ENCODE results near the gene TBX10.
"Not testable (repeated sequence)": the region's sequence is repeated elsewhere in the genome, so short reads cannot be mapped to it uniquely, and the experiment has no call there.

TBX10 gene

DNA sequence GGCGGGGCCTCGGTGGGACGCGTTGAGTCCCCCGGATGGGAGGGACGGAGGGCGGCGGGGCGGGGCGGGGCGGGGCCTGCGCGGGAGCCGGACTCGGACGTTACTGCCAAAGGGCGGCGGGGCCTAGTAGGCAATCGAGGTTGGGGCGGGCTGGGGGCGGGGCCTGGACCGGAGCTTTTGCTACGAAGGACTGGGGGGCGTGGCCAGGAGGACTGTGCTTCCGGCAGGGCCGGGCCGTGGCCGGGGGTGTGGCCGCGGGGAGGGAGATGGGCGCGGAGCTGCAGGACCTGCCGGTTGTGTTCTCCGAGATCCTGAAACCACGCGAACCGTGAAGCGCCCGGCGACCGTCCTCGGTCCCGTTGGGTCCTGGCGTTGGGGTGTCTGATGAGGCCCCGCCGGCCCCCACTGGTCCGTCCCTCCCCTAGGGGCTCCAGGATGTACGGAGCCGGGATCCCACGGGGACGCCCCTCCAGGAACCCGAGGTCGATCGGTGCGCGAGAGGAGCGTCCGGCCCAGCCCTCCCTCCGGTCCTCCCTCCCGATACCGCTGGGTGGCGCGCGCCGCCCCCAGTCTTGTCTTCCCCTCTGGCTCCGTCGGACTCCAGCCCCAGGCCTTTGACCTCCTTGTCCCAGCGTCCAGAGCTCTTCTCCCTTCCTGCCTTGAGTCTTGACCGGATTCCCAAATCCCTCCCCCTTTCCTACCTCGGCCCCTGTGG, 9.2 kb downstream of the TBX10 start:
- peak; percentile 96 to 99 (median 97) for DNase-seq

DNA sequence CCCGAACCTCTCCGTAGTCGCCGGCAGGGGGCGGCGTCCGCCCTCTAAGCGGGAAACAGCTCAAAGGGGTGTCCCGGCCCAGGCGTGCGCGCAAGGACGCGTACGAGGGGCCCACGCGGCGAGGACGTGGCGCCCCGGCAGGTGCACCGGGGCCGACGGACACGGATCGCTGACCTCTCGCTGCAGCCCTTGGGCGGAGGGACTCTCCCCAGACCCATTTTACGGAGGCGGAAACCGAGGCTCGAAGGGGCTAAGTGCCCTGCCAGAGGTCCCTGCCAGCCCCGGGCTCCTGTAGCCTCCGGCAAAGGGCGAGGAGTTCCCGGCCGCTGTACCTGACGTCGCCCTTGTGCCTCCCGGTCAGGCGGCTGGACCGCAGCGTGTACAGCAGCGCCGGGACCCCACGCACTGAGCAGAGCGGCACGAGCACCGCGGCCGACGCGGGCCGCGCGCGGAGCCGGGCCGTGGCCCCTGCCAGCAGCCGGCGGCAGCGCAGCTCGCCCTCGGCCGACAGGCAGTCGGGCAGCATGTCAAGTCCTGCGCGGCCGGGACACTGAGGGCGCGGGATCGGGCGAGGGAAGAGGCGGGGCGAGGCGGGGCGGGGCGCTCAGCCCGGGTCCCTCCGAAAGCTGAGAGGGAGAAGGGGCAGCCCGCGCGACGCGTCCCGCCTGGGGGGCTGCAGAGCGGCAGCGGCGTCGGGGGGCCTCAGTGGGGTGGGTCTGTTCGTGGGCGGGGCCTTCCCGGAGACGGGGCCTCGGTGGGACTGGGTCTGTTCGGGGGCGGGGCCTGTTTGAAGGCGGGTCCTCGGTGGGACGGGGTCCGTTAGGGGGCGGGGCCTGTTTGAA, 10.0 kb downstream of the TBX10 start, which contains the start of gene NUDT8:
Gene NUDT8, minus strand, starts transcription at position 552 of the 842 bp plus-strand sequence. Its CDS starts 26 bp downstream, at position 526.
- peak; percentile 68 to 80 (median 76) for DNase-seq

DNA sequence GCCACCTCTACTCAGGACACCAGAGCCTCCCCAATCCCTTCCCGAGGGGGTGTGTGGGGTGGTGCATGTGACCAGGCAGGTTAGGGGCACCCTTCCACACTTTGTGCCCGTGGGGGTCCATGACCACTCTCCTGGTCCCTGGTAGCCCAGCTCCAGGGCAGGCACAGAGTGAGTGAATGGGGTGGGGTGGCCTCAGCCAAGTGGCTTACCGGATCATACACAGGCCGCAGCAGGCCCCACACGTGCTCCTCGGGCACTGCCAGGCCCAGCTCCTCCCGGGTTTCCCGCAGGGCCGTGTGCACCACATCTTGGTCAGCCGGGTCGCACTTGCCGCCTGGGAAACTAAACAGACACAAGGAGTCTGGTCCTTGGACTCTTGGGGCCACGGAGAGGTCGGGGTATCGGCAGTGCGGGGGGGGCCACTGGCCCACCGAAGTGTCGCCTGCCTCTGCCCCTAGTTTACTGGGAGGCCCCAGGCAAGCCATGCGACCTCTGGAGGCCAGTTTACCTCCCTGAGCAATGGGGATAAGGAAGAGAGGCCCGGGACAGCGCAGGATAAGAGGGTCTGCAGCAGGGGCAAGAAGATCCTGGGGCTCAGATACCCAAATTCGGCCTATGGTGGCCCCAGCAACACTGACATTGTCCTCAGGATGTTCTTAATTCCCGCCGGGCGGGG, 10.7 kb downstream of the TBX10 start:
- no peak for DNase-seq

- DNase-seq, result no peak
Observed at GRCh38 chr11:67627812-67628624, 11.5 kb downstream of the TBX10 start.

DNA sequence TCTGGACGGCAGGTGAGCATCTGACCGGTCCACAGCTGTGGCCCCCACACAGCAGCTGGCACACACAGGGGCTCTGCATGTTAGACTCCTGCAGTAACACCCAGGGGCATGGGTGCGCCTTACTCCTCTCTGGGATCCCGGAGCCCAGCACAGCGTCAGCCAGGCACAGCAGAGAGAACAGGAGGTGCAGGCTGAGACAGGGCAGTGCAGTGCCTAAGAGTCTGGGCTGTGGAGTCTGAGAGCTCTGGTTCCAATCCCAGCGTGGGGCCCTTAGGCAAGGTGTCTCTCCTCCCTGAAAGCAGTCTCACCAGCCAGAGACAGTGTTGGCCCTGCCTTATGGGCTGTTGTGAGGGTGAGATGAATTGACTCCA, 12.1 kb downstream of the TBX10 start:
- no peak for DNase-seq

DNA sequence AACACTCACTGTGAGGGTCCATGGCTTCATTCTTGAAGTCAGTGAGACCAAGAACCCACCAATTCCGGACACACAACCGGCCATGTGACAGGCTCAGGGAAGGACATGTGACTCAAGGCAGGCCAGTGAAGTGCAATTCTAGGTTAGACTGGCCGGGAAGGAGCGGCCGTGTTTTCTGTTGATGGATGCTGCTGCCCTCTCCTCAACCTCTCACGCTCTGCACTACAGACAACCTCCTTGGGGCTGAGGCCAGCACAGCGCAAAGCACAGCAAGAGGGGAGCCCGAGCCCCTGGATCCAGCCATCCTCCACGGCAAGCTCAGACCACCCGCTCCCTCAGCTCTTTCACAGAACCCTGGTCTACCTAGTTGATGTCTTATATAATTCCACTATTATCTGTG, 12.6 kb downstream of the TBX10 start:
- DNase-seq, result no peak

- not testable (repeated sequence) for DNase-seq
Observed at GRCh38 chr11:67626131-67626833, 13.3 kb downstream of the TBX10 start.

GRCh38 chr11:67623795-67624194, 15.8 kb downstream of the TBX10 start:
- DNase-seq, result not testable (repeated sequence)

- DNase-seq, result not testable (repeated sequence)
Observed at GRCh38 chr11:67622905-67623304, 16.7 kb downstream of the TBX10 start.

DNA sequence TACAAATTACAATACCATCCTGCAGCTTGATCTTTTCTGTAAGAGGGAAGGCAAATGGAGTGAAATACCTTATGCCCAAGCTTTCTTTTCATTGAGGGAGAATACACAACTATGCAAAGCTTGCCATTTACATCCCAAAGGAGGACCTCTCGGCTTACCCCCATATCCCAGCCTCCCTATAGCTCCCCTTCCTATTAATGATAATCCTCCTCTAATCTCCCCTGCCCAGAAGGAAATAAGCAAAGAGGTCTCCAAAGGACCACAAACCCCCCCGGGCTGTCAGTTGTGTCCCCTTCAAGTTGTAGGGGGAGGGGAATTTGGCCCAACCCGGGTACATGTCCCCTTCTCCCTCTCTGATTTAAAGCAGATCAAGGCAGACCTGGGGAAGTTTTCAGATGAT, 17.6 kb downstream of the TBX10 start:
- not testable (repeated sequence) for DNase-seq

DNA sequence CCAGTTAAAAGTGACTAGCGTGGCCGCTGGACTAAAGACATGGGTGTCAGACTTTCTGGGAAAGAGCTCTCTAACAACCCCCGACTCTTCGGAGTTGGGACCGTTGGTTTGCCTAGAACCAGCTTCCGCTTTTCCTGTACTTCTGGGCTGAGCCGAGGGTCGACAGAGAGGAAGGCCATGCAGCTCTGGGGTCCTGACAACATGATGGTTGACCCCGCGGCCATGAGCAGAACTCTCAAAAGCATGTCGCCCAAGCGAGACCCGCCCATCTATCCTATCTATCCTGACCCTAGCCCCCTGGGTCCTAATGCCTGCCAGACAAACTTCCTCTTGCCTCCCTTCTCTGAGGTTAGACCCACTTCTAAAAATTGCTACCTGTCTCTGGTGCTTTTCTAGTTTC, 18.9 kb downstream of the TBX10 start:
- DNase-seq, result not testable (repeated sequence)

GRCh38 chr11:67619683-67620618, 19.6 kb downstream of the TBX10 start:
- not testable (repeated sequence) for DNase-seq

DNA sequence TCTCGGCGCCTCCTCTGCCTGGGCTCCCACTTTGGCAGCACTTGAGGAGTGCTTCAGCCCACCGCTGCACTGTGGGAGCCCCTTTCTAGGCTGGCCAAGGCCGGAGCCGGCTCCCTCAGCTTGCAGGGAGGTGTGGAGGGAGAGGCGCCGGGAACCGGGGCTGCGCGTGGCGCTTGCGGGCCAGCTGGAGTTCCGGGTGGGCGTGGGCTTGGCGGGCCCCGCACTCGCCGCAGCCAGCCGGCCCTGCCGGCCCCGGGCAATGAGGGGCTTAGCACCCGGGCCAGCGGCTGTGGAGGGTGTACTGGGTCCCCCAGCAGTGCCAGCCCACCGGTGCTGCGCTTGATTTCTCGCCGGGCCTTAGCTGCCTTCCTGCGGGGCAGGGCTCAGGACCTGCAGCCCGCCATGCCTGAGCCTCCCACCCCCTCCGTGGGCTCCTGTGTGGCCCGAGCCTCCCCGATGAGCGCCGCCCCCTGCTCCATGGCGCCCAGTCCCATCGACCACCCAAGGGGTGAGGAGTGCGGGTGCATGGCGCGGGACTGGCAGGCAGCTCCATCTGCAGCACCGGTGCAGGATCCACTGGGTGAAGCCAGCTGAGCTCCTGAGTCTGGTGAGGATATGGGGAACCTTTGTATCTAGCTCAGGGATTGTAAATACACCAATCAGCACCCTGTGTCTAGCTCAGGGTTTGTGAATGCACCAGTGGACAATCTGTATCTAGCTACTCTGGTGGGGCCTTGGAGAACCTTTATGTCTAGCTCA, 20.5 kb downstream of the TBX10 start:
- not testable (repeated sequence) for DNase-seq

- no peak for DNase-seq
Observed at GRCh38 chr11:67617243-67617953, 22.2 kb downstream of the TBX10 start.

- DNase-seq, result no peak
Observed at GRCh38 chr11:67616431-67617242, 22.9 kb downstream of the TBX10 start.

- DNase-seq, result no peak
Observed at GRCh38 chr11:67615728-67616430, 23.7 kb downstream of the TBX10 start.
